Tibial nerve (tissue), 4 donors: Measurements from ENCODE around the gene MAP3K1. TPM values are rescaled to one million over a fixed set of nuclear protein-coding genes. Genes with fewer than 3 reads are reported as not detected.

Experiments
- DNase-seq, 2 donors: peaks; one replicate each; pipeline ENCODE4 v3.0.0-alpha.2; 2019; ENCODE audit warnings: low spot score in 2 of 2
- H3K27ac ChIP-seq, 4 donors: fragments of 200-600 bp; sonication (generic) in 3 of 4; one replicate each; pipeline ENCODE4 v1.5.1; 2017 to 2019; ENCODE audit warnings: mild to moderate bottlenecking in 1 of 4
- H3K27me3 ChIP-seq, 2 donors: fragments of 200-600 bp; sonication (generic) in 1 of 2; one replicate each; pipeline versions ENCODE4 v1.5.1 to v1.6.0; 2017 to 2019
- H3K36me3 ChIP-seq, 3 donors: fragments of 200-600 bp; sonication (generic); one replicate each; pipeline ENCODE4 v1.5.1; 2018 to 2019
- H3K4me1 ChIP-seq, 4 donors: fragments of 200-600 bp; sonication (generic) in 3 of 4; one replicate each; pipeline ENCODE4 v1.5.1; 2017 to 2019
- H3K4me3 ChIP-seq, 4 donors: fragments of 200-600 bp; sonication (generic) in 3 of 4; one replicate each; pipeline ENCODE4 v1.5.1; 2017 to 2019; ENCODE audit warnings: mild to moderate bottlenecking in 1 of 4, moderate library complexity in 1 of 4
- H3K9me3 ChIP-seq, 4 donors: fragments of 200-600 bp; sonication (generic) in 3 of 4; one replicate each; pipeline ENCODE4 v1.5.1; 2017 to 2019
- EP300 ChIP-seq, 2 donors: sonication (generic); formaldehyde crosslinking; IDR thresholded peaks; one replicate each; pipeline ENCODE4 v1.6.1; 2017; ENCODE audit warnings: antibody characterized with exemption in 2 of 2, mild to moderate bottlenecking in 1 of 2
- POLR2A ChIP-seq, 2 donors: fragments of 450-650 bp; IDR thresholded peaks; one replicate each; pipeline ENCODE4 v1.6.1; 2017; ENCODE audit warnings: antibody characterized with exemption in 2 of 2, mild to moderate bottlenecking in 2 of 2, moderate library complexity in 2 of 2
- WGBS, 2 donors: methylation state at CpG; one replicate each; pipeline ENCODE4 v1.1.5; 2018; 5-methylcytosine and 5-hydroxymethylcytosine counted together
- total RNA-seq, 4 donors: library from RNA; depleted of rRNA; stranded (reverse); fragments of >200 nt; gene quantifications; one replicate each; pipeline ENCODE4 v1.1.0, GENCODE V29; 2016
- TF ChIP-seq, protein P1 (sequence below), 5 experiments: fragments of 200-600 bp in 3 of 5; fragments of 450-650 bp in 2 of 5; sonication (generic) in 3 of 5; IDR thresholded peaks; one replicate each; pipeline ENCODE4 v1.5.1; 2016 to 2019; ENCODE audit warnings: antibody characterized with exemption in 5 of 5, mild to moderate bottlenecking in 3 of 5, moderate library complexity in 2 of 5

MAP3K1 gene
- total RNA-seq, 4 donors from 2014 or later, result 19.5 to 26.2 (median 22.9) TPM

DNA sequence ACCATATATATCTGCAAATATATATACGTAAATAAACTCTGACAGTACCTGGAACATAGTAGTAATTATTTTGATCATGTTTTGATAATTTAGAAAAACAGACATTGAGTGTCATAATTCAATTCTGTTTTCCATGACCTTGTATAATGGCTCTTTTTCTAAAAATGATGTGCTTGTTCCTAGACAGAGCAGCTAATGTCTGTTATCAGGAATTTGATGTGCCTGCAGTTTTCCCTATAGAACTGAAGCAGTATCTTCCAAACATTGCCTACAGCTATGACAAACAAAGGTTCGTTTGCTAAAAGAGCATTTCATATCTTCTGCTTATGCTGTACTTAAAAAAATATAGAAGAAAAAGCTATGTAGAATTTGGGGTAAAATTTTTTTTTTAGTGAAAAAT is 99.3 kb downstream of the MAP3K1 start:
- TF ChIP-seq POLR2A (IDR thresholded peaks at IDR 0.05) (no peak), EP300 (IDR thresholded peaks at IDR 0.05) (no peak)
- TF ChIP-seq, protein P1, sequence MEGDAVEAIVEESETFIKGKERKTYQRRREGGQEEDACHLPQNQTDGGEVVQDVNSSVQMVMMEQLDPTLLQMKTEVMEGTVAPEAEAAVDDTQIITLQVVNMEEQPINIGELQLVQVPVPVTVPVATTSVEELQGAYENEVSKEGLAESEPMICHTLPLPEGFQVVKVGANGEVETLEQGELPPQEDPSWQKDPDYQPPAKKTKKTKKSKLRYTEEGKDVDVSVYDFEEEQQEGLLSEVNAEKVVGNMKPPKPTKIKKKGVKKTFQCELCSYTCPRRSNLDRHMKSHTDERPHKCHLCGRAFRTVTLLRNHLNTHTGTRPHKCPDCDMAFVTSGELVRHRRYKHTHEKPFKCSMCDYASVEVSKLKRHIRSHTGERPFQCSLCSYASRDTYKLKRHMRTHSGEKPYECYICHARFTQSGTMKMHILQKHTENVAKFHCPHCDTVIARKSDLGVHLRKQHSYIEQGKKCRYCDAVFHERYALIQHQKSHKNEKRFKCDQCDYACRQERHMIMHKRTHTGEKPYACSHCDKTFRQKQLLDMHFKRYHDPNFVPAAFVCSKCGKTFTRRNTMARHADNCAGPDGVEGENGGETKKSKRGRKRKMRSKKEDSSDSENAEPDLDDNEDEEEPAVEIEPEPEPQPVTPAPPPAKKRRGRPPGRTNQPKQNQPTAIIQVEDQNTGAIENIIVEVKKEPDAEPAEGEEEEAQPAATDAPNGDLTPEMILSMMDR (IDR thresholded peaks at IDR 0.05), result no peak
- 83 to 84% methylated on average over 2 of the region's 2 CpGs for WGBS, 2 donors
- peaks cover 0 to 4% (median 0%) of the 10 kb centered on the region in 3 donors for H3K36me3 ChIP-seq

DNA sequence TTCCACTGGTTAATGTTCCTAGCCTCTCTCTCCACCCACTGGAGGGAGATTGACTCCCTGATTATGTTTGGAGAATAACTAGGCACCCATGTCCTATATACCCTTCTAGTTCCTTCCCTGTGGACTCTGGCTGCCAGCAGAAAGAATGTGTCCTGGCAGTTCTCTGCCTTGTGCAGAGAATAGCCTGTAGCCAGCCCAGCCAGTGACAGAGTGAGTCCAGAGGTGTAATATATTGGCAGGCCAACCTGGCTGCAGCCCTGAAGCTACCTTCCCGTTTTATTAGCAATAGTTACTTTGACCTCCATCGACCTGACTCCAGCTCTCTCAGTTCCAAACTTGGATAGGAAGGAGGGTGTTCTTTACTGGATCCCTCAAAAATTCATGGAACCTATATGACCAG is 102.2 kb downstream of the MAP3K1 start:
- no peak overlapping the region for H3K27ac ChIP-seq
- H3K36me3 ChIP-seq, result peaks cover 0 to 10% (median 8%) of the 10 kb centered on the region in 3 donors
- H3K27me3 ChIP-seq, result no peaks in the 10 kb centered on the region
- WGBS, 2 donors, result 65 to 81% methylated on average over 2 of the region's 2 CpGs
- DNase-seq, result no peak
- TF ChIP-seq EP300 (IDR thresholded peaks at IDR 0.05) (no peak), POLR2A (IDR thresholded peaks at IDR 0.05) (no peak)
- TF ChIP-seq, protein P1 (IDR thresholded peaks at IDR 0.05), result no peak
- H3K9me3 ChIP-seq, result no peaks in the 10 kb centered on the region
- no peak overlapping the region for H3K4me3 ChIP-seq
- H3K4me1 ChIP-seq, result peaks cover 0 to 10% (median 2%) of the 10 kb centered on the region in 4 donors

More for the DNA sequence above, 99.3 kb downstream of the MAP3K1 start:
- Histone ChIP-seq H3K9me3 (no peaks in the 10 kb centered on the region), H3K4me1 (peaks cover 0 to 9% (median 6%) of the 10 kb centered on the region in 4 donors), H3K27me3 (no peaks in the 10 kb centered on the region), H3K27ac (no peak overlapping the region), H3K4me3 (no peak overlapping the region)
- DNase-seq, result no peak

DNA sequence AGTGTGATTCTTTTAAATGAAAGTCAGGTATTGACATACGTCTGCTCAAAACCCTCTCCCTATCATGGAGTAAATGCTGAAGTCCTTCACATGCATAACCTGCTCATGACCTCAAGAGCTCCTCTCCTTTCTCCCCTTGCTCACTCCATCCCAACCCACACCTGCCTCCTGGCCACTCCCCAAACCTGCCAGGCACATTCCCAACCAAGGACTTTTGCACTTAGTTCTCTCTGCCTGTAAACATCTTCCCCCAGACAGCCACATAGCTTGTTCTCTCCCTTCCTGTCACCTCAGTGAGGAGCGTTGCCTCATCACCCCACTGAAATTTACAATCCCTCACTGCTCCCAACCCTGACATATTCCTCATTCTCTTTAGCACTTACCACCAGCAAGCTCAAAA is 102.7 kb downstream of the MAP3K1 start:
- H3K4me1 ChIP-seq, result peaks cover 0 to 10% (median 2%) of the 10 kb centered on the region in 4 donors
- H3K27ac ChIP-seq, result no peak overlapping the region
- 75 to 77% methylated on average over 2 of the region's 2 CpGs for WGBS, 2 donors
- peaks cover 0 to 15% (median 13%) of the 10 kb centered on the region in 3 donors for H3K36me3 ChIP-seq
- TF ChIP-seq, protein P1 (IDR thresholded peaks at IDR 0.05), result no peak
- no peak for TF ChIP-seq EP300 (IDR thresholded peaks at IDR 0.05)
- no peak for DNase-seq
- no peak overlapping the region for H3K4me3 ChIP-seq
- H3K27me3 ChIP-seq, result no peaks in the 10 kb centered on the region
- no peaks in the 10 kb centered on the region for H3K9me3 ChIP-seq

DNA sequence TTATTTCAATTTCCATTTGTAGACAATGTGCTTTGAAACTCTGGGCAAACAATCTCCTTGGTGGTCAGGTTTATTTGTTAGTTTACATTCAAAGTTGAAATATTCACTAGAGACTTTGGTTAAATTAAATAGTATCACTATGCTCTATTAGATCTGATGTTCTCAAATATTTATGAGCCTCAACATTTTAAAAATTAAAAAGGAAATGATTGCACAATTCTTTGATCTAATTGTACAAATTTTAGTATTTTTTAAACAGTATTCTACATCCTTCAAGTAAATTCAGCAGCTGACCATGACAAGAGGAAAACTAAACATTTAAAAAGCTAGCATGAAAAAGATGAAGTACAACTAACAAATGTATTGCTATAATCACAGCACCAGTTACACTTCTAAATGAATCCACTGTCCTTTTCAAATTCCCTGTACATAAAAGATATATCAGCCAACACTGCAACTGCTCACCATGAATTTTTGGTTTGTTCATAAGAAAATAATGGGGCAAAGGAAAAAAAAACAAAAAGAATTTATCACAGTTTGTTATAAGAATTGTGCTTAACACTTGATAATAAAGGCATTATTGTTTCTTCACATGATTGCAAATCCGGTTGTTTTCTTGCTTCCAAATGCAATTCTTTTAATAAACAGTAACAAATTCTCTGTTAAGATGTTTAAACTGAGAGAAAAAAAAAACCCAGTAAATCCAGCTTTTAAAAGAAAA is 104.8 kb downstream of the MAP3K1 start:
- H3K4me1 ChIP-seq, result peaks cover 0 to 10% (median 2%) of the 10 kb centered on the region in 4 donors
- no peaks in the 10 kb centered on the region for H3K27me3 ChIP-seq
- no peak for DNase-seq
- 34 to 39% methylated on average over 1 of the region's 1 CpG for WGBS, 2 donors
- H3K36me3 ChIP-seq, result peaks cover 0 to 36% (median 16%) of the 10 kb centered on the region in 3 donors
- no peak overlapping the region for H3K27ac ChIP-seq
- TF ChIP-seq, protein P1 (IDR thresholded peaks at IDR 0.05), result no peak
- no peak for TF ChIP-seq POLR2A (IDR thresholded peaks at IDR 0.05)
- TF ChIP-seq EP300 (IDR thresholded peaks at IDR 0.05), result no peak
- no peaks in the 10 kb centered on the region for H3K9me3 ChIP-seq
- no peak overlapping the region for H3K4me3 ChIP-seq

DNA sequence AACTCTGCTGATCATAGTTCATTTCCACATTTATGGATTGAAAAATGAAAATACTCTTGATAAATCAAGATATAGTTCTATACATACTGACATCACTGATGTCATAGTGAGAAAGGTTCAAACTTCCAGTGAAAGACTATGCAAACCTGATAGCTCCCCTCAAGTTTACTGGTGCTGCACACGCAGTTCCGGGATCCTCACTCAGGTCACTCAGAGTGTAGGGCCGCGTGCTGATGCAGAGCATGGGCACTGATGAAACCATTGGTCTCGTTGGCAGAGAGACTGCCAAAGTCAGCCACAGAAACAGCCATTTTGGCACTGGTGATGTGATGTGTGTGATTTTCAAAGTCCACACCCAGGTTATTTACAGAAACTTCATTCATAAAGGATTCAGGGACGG is 107.6 kb downstream of the MAP3K1 start:
- H3K4me3 ChIP-seq, result no peak overlapping the region
- H3K27ac ChIP-seq, result no peak overlapping the region
- TF ChIP-seq, protein P1 (IDR thresholded peaks at IDR 0.05), result no peak
- TF ChIP-seq POLR2A (IDR thresholded peaks at IDR 0.05), result no peak
- TF ChIP-seq EP300 (IDR thresholded peaks at IDR 0.05), result no peak
- no peaks in the 10 kb centered on the region for H3K9me3 ChIP-seq
- H3K4me1 ChIP-seq, result peaks cover 0 to 10% (median 2%) of the 10 kb centered on the region in 4 donors
- H3K36me3 ChIP-seq, result peaks cover under 1 to 60% (median 16%) of the 10 kb centered on the region in 3 donors
- H3K27me3 ChIP-seq, result no peaks in the 10 kb centered on the region
- WGBS, 2 donors, result 95 to 99% methylated on average over 6 of the region's 6 CpGs
- no peak for DNase-seq
